ENCODE measurements around the gene UNC13C. TPM values are rescaled to one million over a fixed set of nuclear protein-coding genes. Genes with fewer than 3 reads are reported as not detected.

The UNC13C gene
- total RNA-seq, 6 experiments from 2014 or later: not detected

DNA sequence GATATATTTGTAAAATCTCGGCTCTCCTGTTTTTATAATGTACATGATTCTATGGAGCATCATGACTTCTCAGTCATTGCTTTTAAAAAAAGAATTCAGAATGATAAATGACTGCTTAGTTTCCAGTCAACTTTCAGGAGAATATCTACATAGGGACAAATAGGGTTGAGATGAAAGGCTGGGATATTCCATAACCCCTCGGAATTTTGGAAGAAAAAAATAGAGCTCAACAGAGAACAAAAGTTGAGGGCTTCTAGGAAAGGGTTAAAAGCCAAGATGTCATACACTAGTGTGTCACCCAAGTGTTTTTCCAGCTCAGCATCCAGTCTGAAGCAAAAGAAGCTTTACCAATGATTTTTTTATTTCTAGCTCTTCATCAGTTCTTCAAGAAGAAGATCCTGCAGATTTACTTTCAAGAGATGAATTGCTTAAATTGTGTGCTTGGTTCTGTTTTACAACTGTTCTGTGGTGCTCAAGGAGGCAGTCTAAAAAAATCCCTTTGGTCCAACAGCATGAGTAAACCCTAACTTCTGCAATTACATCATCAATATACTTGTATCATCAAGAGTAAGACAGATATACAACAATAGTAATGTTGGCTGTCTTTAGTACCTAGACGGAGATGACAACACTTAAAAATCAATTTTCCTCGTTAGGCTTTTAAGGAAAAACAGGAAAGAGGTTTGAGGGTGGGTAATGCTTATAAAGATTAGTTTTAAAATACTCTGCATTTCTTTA, 979 bp downstream of the UNC13C start:
- Histone ChIP-seq H3K27ac (no peak overlapping the region), H3K4me3 (no peak overlapping the region), H3K9me3 (no peaks in the 10 kb centered on the region), H3K36me3 (no peaks in the 10 kb centered on the region), H3K27me3 (peaks cover 0 to 9% of the 10 kb centered on the region in 2 donors), H3K4me1 (peaks cover 0 to 4% (median 0%) of the 10 kb centered on the region in 4 donors)
- 31% methylated on average over 4 of the region's 4 CpGs for WGBS (ENCODE audit: insufficient coverage, low coverage, low lambda C conversion rate, missing lambda C conversion rate)
- TF ChIP-seq, protein P1, sequence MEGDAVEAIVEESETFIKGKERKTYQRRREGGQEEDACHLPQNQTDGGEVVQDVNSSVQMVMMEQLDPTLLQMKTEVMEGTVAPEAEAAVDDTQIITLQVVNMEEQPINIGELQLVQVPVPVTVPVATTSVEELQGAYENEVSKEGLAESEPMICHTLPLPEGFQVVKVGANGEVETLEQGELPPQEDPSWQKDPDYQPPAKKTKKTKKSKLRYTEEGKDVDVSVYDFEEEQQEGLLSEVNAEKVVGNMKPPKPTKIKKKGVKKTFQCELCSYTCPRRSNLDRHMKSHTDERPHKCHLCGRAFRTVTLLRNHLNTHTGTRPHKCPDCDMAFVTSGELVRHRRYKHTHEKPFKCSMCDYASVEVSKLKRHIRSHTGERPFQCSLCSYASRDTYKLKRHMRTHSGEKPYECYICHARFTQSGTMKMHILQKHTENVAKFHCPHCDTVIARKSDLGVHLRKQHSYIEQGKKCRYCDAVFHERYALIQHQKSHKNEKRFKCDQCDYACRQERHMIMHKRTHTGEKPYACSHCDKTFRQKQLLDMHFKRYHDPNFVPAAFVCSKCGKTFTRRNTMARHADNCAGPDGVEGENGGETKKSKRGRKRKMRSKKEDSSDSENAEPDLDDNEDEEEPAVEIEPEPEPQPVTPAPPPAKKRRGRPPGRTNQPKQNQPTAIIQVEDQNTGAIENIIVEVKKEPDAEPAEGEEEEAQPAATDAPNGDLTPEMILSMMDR (IDR thresholded peaks at IDR 0.05): no peak
- TF ChIP-seq POLR2A (IDR thresholded peaks at IDR 0.05): no peak
- intact Hi-C loops (cut with DNase I): no loop called here
- ATAC-seq (no peak), DNase-seq (no peak)

DNA sequence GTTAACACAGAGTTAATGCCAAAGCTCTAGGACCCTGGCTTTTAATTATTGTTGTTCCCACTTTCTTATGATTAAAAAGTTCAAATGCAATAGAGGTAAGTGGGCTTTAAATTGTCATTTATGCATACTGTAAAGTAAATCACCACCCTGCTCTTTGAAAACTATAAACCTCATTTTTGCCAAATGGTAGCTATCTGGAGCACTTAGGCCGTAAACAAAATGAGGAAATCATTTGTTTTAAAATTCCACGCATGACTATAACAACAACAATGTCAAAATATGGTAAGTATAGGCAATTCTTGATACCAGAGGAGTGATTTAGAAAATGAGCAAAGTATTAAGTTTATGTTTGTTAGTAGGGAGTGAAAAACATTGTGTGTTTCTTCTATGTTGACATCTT, 1.8 kb downstream of the UNC13C start:
- TF ChIP-seq, protein P1 (IDR thresholded peaks at IDR 0.05): no peak
- TF ChIP-seq POLR2A (IDR thresholded peaks at IDR 0.05): no peak
- peaks cover 0 to 4% (median 0%) of the 10 kb centered on the region in 4 donors for H3K4me1 ChIP-seq
- DNase-seq (no peak), ATAC-seq (no peak)
- H3K9me3 ChIP-seq: no peaks in the 10 kb centered on the region
- WGBS (ENCODE audit: insufficient coverage, low coverage, low lambda C conversion rate, missing lambda C conversion rate): 73% methylated on average over 2 of the region's 2 CpGs
- intact Hi-C loops (cut with DNase I): no loop called here
- H3K36me3 ChIP-seq: no peaks in the 10 kb centered on the region
- no peak overlapping the region for H3K27ac ChIP-seq
- H3K27me3 ChIP-seq: peaks cover 0 to 9% of the 10 kb centered on the region in 2 donors
- H3K4me3 ChIP-seq: no peak overlapping the region

DNA sequence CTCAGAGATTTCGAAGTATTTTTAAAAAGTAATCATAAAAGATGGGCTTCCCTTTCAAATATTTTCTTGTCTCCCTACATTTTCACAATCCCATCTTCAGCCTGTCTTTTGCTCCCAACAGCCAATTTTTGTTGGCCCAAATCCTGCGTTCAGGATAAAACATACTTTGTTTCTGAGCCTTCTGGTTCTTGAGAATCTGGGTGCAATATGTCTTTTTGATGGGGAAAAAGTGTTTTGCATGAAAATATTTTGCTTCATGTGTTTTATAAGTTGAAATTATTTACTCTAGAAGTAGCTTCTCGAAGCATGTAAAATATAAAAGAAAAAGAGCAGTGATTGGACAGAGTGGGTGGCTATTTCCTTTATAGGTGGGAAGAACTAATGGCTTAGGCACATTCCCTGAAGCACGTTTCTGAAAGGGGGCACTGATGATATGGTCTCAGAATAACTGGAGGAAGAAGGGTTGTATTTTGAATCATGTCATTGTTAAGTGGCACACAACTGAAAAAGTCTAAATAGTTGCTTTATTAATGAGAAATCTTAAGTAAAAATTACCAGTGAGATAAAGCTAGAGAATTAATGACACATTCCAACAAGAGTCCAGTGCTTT, 3.9 kb downstream of the UNC13C start:
- TF ChIP-seq POLR2A (IDR thresholded peaks at IDR 0.05): no peak
- TF ChIP-seq, protein P1 (IDR thresholded peaks at IDR 0.05): no peak
- ATAC-seq (no peak), DNase-seq (no peak)
- Histone ChIP-seq H3K27me3 (peaks cover 0 to 9% of the 10 kb centered on the region in 2 donors), H3K27ac (no peak overlapping the region), H3K9me3 (no peaks in the 10 kb centered on the region), H3K4me1 (peaks cover 0 to 4% (median 0%) of the 10 kb centered on the region in 4 donors), H3K36me3 (no peaks in the 10 kb centered on the region), H3K4me3 (no peak overlapping the region)
- intact Hi-C loops (cut with DNase I): no loop called here
- 43% methylated on average over 4 of the region's 4 CpGs for WGBS (ENCODE audit: insufficient coverage, low coverage, low lambda C conversion rate, missing lambda C conversion rate)

DNA sequence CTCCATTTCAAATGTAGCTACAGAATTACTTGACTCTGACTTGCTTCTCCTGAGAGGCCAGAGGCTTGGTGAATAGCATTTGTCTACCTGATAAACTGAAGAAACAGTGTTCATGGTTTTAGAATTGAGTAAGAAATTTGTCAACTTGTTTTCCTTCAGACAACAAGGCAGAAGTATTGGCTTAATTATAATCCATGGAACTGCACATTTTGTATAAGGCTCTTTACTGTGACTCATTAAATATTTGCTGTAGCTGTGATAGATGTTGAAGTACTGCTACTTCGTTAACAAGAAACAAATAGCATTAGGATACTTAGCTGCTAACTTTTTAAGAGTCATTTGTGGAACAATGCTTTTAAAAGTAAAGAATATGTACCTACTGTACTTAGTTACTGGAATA, 4.6 kb downstream of the UNC13C start:
- intact Hi-C loops (cut with DNase I): no loop called here
- peaks cover 0 to 4% (median 0%) of the 10 kb centered on the region in 4 donors for H3K4me1 ChIP-seq
- no peak overlapping the region for H3K27ac ChIP-seq
- WGBS (ENCODE audit: insufficient coverage, low coverage, low lambda C conversion rate, missing lambda C conversion rate): 11% methylated on average over 1 of the region's 1 CpG
- peaks cover 0 to 8% of the 10 kb centered on the region in 2 donors for H3K27me3 ChIP-seq
- TF ChIP-seq, protein P1 (IDR thresholded peaks at IDR 0.05): no peak
- H3K36me3 ChIP-seq: no peaks in the 10 kb centered on the region
- H3K9me3 ChIP-seq: no peaks in the 10 kb centered on the region
- no peak for DNase-seq
- ATAC-seq: no peak
- no peak overlapping the region for H3K4me3 ChIP-seq
